Colonic mucosa (tissue), 4 donors: Measurements from ENCODE around the gene HIPK1. TPM values are rescaled to one million over a fixed set of nuclear protein-coding genes. Genes with fewer than 3 reads are reported as not detected.

Experiments
- DNase-seq: peaks from one replicate; pipeline ENCODE4 v3.0.0-alpha.2; 2020
- H3K27ac ChIP-seq: fragments of 200-600 bp; one replicate; pipeline ENCODE4 v1.8.0; 2021
- H3K27me3 ChIP-seq: fragments of 200-600 bp; one replicate; pipeline ENCODE4 v1.8.0; 2021
- H3K36me3 ChIP-seq: fragments of 200-600 bp; one replicate; pipeline ENCODE4 v1.8.0; 2021
- H3K4me1 ChIP-seq: fragments of 200-600 bp; one replicate; pipeline ENCODE4 v1.8.0; 2021; ENCODE audit warnings: mild to moderate bottlenecking
- H3K4me3 ChIP-seq: fragments of 200-600 bp; one replicate; pipeline ENCODE4 v1.8.0; 2021
- H3K9ac ChIP-seq, 2 donors: one replicate each; pipeline ENCODE4 v1.7.0; 2013; ENCODE audit warnings: control low read depth in 2 of 2, low read depth in 2 of 2, low read length in 2 of 2
- H3K9me3 ChIP-seq: fragments of 200-600 bp; one replicate; pipeline ENCODE4 v1.8.0; 2021
- intact Hi-C: fragments of 100-400 bp; cut with DNase I; formaldehyde crosslinking; loops from one replicate; pipeline ENCODE4 v1.14.1; 2022
- total RNA-seq, 2 donors: library from RNA; stranded (reverse); fragmentation: NEBNext Ultra II Directional in 1 of 2; extraction: Animal tissue kit (Norgen Biotek cat#: 25700) in 1 of 2; gene quantifications; one replicate each; pipeline ENCODE4 v1.2.1, GENCODE V29; 2021
- TF ChIP-seq, protein P1 (sequence below): fragments of 200-600 bp; IDR thresholded peaks from one replicate; pipeline ENCODE4 v1.8.0; 2022; ENCODE audit warnings: antibody characterized with exemption, mild to moderate bottlenecking
- donor health status: healthy.
- donor health status: DM: no; HTN: no; CAD: no.
- donor health status: DM: no; HTN: no; CAD: no.

HIPK1 gene
- total RNA-seq, 2 donors from 2014 or later: 61.2 to 91.2 TPM

DNA sequence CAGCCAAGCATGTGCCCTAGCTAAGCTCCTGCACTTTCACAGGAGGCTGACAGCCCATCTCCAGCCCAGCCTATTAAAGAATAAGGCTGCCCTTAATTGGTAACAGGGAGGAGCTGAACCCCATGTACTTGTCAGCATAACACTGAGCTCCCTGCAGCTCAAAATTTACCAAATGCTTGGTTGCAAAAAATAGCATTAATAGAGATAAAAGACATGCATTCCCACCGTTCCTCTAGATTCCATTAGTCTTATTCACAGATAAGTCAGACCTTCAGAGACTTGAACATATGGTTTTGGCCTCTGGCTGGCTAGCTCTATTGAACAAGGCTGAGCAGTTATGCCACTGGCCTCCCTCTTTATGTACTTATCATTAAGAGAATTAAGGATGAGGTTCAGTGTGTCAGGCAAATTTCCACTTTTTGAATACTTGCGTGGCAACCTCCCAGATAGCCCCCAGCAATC lies 79.4 kb downstream of the HIPK1 start:
- Histone ChIP-seq H3K36me3 (no peaks in the 10 kb centered on the region), H3K9me3 (no peaks in the 10 kb centered on the region), H3K4me1 (no peaks in the 10 kb centered on the region), H3K9ac (no peak overlapping the region), H3K27me3 (no peaks in the 10 kb centered on the region), H3K4me3 (no peak overlapping the region), H3K27ac (no peak overlapping the region)
- TF ChIP-seq, protein P1, sequence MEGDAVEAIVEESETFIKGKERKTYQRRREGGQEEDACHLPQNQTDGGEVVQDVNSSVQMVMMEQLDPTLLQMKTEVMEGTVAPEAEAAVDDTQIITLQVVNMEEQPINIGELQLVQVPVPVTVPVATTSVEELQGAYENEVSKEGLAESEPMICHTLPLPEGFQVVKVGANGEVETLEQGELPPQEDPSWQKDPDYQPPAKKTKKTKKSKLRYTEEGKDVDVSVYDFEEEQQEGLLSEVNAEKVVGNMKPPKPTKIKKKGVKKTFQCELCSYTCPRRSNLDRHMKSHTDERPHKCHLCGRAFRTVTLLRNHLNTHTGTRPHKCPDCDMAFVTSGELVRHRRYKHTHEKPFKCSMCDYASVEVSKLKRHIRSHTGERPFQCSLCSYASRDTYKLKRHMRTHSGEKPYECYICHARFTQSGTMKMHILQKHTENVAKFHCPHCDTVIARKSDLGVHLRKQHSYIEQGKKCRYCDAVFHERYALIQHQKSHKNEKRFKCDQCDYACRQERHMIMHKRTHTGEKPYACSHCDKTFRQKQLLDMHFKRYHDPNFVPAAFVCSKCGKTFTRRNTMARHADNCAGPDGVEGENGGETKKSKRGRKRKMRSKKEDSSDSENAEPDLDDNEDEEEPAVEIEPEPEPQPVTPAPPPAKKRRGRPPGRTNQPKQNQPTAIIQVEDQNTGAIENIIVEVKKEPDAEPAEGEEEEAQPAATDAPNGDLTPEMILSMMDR: no peak
- DNase-seq: no peak
- intact Hi-C loops: no loop called here

DNA sequence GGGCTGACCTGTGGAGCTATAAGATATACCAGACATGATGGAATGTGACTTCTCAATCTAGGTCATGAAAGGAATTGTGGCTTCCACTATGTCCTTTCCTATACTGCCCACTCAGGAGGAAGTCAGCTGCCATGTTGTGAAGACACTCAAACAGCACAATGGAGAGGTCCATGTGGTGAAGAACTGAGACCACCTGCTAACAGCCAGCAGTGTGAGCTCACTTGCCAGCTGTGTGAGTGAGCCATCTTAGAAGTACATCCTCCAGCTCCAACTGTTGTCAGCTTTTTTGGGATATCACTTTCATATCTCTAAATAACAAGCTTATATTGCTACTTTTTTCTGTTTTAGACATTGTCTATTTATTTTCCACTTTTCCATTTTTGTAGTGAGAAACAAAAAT lies 79.9 kb downstream of the HIPK1 start:
- no peak overlapping the region for H3K27ac ChIP-seq
- H3K9me3 ChIP-seq: no peaks in the 10 kb centered on the region
- TF ChIP-seq, protein P1: no peak
- no peak overlapping the region for H3K9ac ChIP-seq
- no peak overlapping the region for H3K4me3 ChIP-seq
- H3K27me3 ChIP-seq: no peaks in the 10 kb centered on the region
- H3K4me1 ChIP-seq: no peaks in the 10 kb centered on the region
- DNase-seq: no peak
- intact Hi-C loops: no loop called here
- no peaks in the 10 kb centered on the region for H3K36me3 ChIP-seq

DNA sequence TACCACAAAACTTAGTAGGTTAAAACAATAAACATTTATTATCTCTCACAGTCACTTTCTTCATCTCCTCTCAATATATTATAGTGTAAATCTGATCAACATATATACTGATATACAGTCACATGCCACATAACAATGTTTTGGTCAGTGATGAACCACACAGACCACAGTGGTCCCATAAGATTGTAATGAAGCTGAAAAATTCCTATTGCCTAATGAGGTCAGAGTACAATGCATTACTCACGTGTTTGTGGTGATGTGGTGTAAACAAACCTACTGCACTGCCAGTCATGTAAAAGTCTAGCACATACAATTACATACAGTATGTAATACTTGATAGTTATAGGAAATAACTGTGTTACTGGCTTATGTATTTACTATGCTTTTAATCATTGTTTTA lies 80.3 kb downstream of the HIPK1 start:
- Histone ChIP-seq H3K9me3 (no peaks in the 10 kb centered on the region), H3K27me3 (no peaks in the 10 kb centered on the region), H3K9ac (no peak overlapping the region), H3K36me3 (no peaks in the 10 kb centered on the region), H3K4me3 (no peak overlapping the region), H3K27ac (no peak overlapping the region), H3K4me1 (no peaks in the 10 kb centered on the region)
- TF ChIP-seq, protein P1: no peak
- intact Hi-C loops: no loop called here
- DNase-seq: no peak

DNA sequence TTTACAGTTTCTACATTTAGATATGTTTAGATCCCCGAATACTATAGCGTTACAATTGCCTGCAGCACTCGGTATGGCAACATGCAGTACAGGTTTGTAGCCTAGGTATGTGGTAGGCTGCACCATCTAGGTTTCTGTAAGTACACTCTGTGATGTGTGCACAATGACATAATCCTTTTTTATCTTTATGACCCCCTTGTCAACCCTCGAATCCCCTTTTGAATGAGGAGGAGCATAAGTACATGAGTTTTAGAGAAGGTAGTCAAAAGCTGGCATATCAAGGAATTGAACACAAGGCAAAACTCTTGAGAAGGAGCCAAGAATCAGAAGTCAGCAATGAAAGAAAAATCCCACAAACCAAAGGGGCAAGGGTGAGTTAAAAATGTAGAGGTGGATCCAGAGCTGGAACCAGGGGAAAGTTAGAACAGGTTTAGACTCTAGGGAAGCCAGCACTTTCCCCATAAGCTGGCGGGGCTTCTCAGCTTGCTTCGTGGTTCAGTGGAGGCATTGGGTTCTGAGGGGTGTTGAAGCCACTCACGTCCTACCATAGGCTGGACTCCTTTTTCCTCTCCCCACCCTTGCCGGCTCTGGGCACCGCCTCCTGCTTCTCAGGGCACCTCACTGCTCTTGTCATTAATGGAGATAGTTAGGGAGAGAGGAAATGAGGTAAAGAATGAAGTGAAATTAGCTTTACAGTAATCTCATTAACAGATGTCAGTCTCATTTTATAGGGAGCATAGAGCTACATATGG lies 81.5 kb downstream of the HIPK1 start:
- Histone ChIP-seq H3K27me3 (no peaks in the 10 kb centered on the region), H3K9ac (no peak overlapping the region), H3K4me1 (no peaks in the 10 kb centered on the region), H3K4me3 (no peak overlapping the region), H3K36me3 (no peaks in the 10 kb centered on the region), H3K9me3 (no peaks in the 10 kb centered on the region), H3K27ac (no peak overlapping the region)
- TF ChIP-seq, protein P1: no peak
- DNase-seq: no peak
- intact Hi-C loops: no loop called here

DNA sequence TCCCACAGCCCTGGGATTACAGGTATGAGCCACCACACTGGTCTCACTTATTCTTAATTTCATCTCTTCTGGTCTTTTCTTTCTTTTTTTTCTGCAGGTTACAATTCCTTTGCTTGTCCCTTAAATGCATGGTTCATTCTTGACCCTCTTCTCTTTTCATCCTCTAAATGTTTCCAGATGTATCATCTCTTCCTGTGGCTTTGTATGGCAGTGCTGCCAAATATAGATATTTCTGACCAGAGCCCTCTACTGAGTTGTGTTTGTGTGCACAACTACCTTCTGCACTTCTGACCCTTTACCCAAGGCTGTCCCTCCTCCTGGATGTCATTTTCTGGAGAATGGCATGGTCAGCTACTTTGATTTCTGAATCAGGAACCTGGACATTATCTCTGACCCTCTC lies 82.7 kb downstream of the HIPK1 start:
- H3K9ac ChIP-seq: no peak overlapping the region
- no peaks in the 10 kb centered on the region for H3K36me3 ChIP-seq
- no peaks in the 10 kb centered on the region for H3K27me3 ChIP-seq
- no peak overlapping the region for H3K27ac ChIP-seq
- DNase-seq: no peak
- H3K4me3 ChIP-seq: no peak overlapping the region
- no peaks in the 10 kb centered on the region for H3K9me3 ChIP-seq
- no peaks in the 10 kb centered on the region for H3K4me1 ChIP-seq
- TF ChIP-seq, protein P1: no peak
- intact Hi-C loops: no loop called here
